ENCODE measurements around the gene TNRC6A. TPM values are rescaled to one million over a fixed set of nuclear protein-coding genes. Genes with fewer than 3 reads are reported as not detected.
"Not testable (repeated sequence)": the region's sequence is repeated elsewhere in the genome, so short reads cannot be mapped to it uniquely, and the experiment has no call there.

The TNRC6A gene
- total RNA-seq, 1 experiment from 2014 or later, result 14.9 TPM

DNA sequence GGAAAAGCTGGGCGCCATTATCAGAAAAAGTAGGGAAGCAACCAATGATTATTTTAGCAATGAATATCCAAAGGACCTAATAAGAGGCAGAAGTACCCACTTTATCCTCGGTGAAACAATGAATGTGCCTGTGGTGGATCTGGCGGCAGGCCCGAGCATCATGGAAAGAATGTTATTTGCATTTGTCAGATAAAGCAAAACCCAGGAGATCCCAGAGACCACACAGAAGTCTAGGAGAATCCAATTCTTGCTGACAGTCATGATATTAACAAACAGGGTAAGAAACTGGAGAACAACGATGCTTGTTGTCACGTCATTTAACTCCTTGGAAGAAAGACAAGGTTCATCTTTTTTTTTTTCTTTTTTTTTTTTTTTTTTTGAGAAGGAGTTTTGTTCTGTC, 12.0 kb upstream of the TNRC6A start:
- DNase-seq (ENCODE audit: low read depth, low spot score), result no peak
- in situ Hi-C loops (cut with HindIII; ENCODE audit: low pct_unique_long_range_greater_than_20kb, low sequenced_read_pairs), result no loop called here

GRCh38 chr16:24718967-24719521, 10.4 kb upstream of the TNRC6A start:
- no peak for DNase-seq (ENCODE audit: low read depth, low spot score)
- in situ Hi-C loops (cut with HindIII; ENCODE audit: low pct_unique_long_range_greater_than_20kb, low sequenced_read_pairs), result no loop called here

DNA sequence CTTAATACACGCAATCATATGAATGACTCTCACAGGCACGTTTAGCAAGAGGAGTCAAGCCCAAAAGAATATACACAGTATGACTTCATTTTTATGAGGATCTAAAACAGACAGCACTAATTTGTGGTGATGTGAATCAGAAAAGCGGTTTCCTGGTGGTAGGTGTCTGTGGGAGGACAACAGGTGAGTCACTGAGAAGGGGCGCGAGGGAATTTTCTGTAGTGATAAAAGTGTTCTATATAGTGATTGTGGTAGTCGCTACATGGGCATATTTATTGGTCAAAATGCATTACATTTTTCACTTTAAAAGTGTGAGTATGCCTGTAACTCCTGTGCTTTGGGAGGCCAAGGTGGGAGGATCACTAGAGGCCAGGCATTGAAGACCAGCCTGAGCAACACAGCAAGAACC, 7.6 kb upstream of the TNRC6A start:
- in situ Hi-C loops (cut with HindIII; ENCODE audit: low pct_unique_long_range_greater_than_20kb, low sequenced_read_pairs), result no loop called here
- no peak for DNase-seq (ENCODE audit: low read depth, low spot score)

DNA sequence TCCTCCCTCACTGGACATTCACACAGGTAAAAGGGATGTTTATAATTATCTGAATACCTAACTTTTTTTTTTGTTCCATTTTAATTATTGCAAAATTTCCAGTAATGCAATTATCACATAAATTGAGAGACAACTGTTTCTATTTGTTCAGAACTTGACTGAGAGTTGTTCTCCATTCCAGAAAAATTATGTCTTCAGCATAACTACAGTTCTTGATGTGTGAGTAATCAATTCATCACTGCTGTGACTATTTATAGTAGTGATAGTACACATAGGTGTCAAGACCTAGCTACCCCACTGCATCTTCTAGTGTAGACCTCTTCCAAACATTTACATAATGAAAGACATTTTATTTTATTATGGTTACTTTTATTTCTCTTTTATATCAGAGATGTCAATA, 5.8 kb upstream of the TNRC6A start:
- DNase-seq (ENCODE audit: low read depth, low spot score), result no peak
- in situ Hi-C loops (cut with HindIII; ENCODE audit: low pct_unique_long_range_greater_than_20kb, low sequenced_read_pairs), result no loop called here

DNA sequence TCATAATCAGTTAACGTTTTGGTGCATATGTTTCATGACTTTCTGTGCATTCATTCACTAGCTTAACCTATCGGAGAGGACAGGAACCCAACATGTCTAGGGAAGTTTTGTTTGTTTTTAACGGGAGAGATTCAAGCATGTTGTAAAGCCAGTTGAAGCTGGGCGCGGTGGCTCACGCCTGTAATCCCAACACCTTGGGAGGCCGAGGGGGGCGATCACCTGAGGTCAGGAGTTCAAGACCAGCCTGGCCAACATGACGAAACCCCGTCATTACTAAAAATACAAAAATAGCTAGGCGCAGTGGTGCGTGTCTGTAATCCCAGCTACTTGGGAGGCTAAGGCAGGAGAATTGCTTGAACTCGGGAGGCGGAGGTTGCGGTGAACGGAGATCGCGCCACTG, 1.4 kb upstream of the TNRC6A start:
- in situ Hi-C loops (cut with HindIII; ENCODE audit: low pct_unique_long_range_greater_than_20kb, low sequenced_read_pairs), result no loop called here
- DNase-seq (ENCODE audit: low read depth, low spot score), result no peak

DNA sequence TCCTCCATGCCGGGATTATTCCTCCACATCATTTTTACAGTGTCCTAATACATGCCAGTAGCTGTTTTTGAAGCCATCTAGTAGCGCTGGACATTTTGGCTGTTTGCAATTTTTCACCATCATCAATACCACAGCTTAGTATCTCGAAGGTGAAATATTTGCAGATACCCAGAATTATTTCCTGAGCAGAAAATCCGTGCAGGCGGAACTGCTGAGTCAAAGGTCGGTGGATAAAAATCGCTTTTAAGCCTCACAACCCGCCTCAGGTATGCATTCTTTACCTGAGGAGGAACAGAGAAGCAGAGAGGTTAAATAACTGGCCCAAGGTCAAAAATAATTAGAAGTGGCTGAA, 584 bp upstream of the TNRC6A start:
- in situ Hi-C loops (cut with HindIII; ENCODE audit: low pct_unique_long_range_greater_than_20kb, low sequenced_read_pairs), result no loop called here

GRCh38 chr16:24729951-24730815, 732 bp downstream of the TNRC6A start:
- peak; percentile 24 for DNase-seq (ENCODE audit: low read depth, low spot score)
- in situ Hi-C loops (cut with HindIII; ENCODE audit: low pct_unique_long_range_greater_than_20kb, low sequenced_read_pairs), result no loop called here

More for the DNA sequence above, 584 bp upstream of the TNRC6A start:
- DNase-seq (ENCODE audit: low read depth, low spot score), result no peak

DNA sequence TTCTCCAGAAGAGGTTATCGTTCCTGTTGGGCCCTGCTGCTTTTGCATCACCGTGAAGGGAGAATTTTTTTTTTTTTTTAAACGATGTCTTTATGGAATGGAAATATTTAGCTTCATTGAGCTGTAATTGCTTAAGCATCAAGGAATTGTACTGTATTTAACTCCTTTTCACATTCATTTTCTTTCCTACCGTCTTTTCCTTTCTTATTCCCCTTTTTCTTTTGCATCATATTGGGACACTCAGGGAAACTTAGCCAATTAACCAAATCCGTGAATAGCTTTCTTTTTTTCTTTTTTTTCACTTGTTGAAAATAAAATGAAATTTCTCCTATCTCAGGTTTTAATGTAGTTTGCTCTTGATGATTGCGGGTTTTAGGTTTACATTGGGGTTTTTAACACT, 1.5 kb downstream of the TNRC6A start:
- no peak for DNase-seq (ENCODE audit: low read depth, low spot score)
- in situ Hi-C loops (cut with HindIII; ENCODE audit: low pct_unique_long_range_greater_than_20kb, low sequenced_read_pairs), result no loop called here

- DNase-seq (ENCODE audit: low read depth, low spot score), result no peak
- in situ Hi-C loops (cut with HindIII; ENCODE audit: low pct_unique_long_range_greater_than_20kb, low sequenced_read_pairs), result no loop called here
These were observed 2.4 kb downstream of the TNRC6A start for GRCh38 chr16:24731722-24732419.

- in situ Hi-C loops (cut with HindIII; ENCODE audit: low pct_unique_long_range_greater_than_20kb, low sequenced_read_pairs), result no loop called here
- no peak for DNase-seq (ENCODE audit: low read depth, low spot score)
These were observed 4.9 kb downstream of the TNRC6A start for GRCh38 chr16:24734382-24734781.

DNA sequence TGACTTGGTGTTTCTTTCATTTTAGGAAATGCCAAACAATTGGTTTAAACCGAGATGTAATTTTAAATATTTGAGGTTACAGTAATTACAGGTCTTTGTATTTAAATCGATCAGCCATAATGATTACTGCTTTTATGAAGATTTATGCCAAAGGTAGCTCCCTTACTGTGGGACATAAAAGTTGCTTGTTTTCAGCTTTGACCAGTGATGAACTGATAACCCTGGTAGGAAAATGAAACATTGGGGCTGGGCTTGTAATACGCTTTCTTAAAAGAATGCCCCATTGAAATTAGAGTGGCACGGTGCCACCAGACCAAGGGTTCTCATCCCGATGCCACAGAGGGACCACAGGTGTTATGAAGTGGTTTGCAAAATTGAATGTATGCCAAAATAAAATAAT, 7.3 kb downstream of the TNRC6A start:
- in situ Hi-C loops (cut with HindIII; ENCODE audit: low pct_unique_long_range_greater_than_20kb, low sequenced_read_pairs), result no loop called here
- no peak for DNase-seq (ENCODE audit: low read depth, low spot score)

DNA sequence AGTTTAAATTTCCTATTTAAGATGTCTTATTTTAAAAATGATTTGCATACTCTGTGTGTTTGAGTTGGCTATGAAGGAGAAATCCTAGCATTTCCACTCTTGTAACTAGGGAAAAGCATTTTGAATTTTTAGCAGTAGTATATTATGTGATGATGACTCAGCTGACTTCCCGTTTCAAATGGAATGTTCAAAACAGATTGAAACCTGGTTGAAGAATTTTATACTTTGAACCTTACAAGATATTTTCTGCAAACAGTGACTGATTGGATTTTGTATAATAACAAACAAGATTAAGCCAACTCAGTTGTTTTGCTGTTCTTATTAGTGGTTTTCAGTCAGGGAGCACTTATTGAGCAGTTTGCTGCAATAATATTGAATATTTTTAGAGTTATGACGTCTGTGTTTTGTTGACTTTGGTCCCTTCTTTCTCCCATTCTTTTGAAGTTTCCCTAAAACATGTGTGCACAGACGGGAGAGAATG, 8.0 kb downstream of the TNRC6A start:
- in situ Hi-C loops (cut with HindIII; ENCODE audit: low pct_unique_long_range_greater_than_20kb, low sequenced_read_pairs), result no loop called here

GRCh38 chr16:24737916-24738594, 8.6 kb downstream of the TNRC6A start:
- in situ Hi-C loops (cut with HindIII; ENCODE audit: low pct_unique_long_range_greater_than_20kb, low sequenced_read_pairs), result no loop called here

More for the DNA sequence above, 8.0 kb downstream of the TNRC6A start:
- DNase-seq (ENCODE audit: low read depth, low spot score), result no peak

GRCh38 chr16:24738895-24739294, 9.4 kb downstream of the TNRC6A start:
- DNase-seq (ENCODE audit: low read depth, low spot score), result no peak
- in situ Hi-C loops (cut with HindIII; ENCODE audit: low pct_unique_long_range_greater_than_20kb, low sequenced_read_pairs), result no loop called here

More at GRCh38 chr16:24737916-24738594, 8.6 kb downstream of the TNRC6A start:
- DNase-seq (ENCODE audit: low read depth, low spot score), result no peak

DNA sequence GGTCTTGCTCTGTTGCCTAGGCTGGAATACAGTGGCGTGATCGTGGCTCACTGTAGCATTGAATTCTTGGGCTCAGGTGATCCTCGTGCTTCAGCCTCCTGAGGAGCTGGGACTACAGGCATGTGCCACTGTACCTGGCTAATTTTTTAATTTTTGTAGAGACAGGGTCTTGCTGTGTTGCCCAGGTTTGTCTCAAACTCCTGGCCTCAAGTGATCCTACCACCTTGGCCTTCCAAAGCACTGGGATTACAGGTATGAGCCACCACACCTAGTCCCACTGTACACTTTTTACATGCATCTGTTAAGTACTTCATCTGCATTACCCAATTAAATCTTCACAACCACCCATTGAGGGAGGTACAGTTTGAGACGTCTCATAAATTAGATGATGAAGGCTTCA, 12.4 kb downstream of the TNRC6A start:
- DNase-seq (ENCODE audit: low read depth, low spot score), result no peak
- in situ Hi-C loops (cut with HindIII; ENCODE audit: low pct_unique_long_range_greater_than_20kb, low sequenced_read_pairs), result no loop called here

- DNase-seq (ENCODE audit: low read depth, low spot score); in situ Hi-C loops (cut with HindIII; ENCODE audit: low pct_unique_long_range_greater_than_20kb, low sequenced_read_pairs): not testable (repeated sequence)
These were observed 13.2 kb downstream of the TNRC6A start for GRCh38 chr16:24742610-24743009.

- in situ Hi-C loops (cut with HindIII; ENCODE audit: low pct_unique_long_range_greater_than_20kb, low sequenced_read_pairs), result no loop called here
- DNase-seq (ENCODE audit: low read depth, low spot score), result no peak
These were observed 15.9 kb downstream of the TNRC6A start for GRCh38 chr16:24745391-24745790.

DNA sequence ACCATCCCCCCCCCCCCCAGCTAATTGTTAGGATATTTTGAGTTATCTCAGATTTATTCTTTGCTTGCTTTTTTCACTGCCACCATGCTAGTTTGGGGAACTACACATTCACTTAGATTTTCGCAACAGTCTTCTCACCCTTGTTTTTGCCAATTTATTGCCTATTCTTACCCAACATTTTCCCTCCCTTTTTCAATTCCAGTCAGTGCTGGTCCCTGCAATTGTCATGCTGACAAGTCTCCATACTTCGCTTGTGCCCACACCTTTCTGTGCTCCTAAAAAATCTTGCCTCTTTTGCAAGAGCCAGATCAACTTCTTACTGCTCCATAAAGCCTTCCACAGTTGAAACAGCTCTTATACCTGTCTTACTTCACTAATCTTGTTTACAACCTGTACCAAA, 16.3 kb downstream of the TNRC6A start:
- in situ Hi-C loops (cut with HindIII; ENCODE audit: low pct_unique_long_range_greater_than_20kb, low sequenced_read_pairs), result no loop called here
- DNase-seq (ENCODE audit: low read depth, low spot score), result no peak
